ENCODE results near the gene OR5C1. TPM values are rescaled to one million over a fixed set of nuclear protein-coding genes. Genes with fewer than 3 reads are reported as not detected.

Gene OR5C1
- total and polyA plus RNA-seq, 2 of the 13 experiments (the other 11 are each of a cell fraction or from before 2014, with no cell fraction given), result not detected

- in situ Hi-C loops (cut with HindIII; ENCODE audit: extremely low pct_ligation_motif_present, low pct_unique_long_range_greater_than_20kb), result no loop called here
- DNase-seq (ENCODE audit: low spot score) (no peak), ATAC-seq (no peak), FAIRE-seq (no peak)
- no TSS peak for BruUV-seq (replicated peaks)
- WGBS (ENCODE audit: low lambda C conversion rate), result 37% methylated on average over 8 of the region's 8 CpGs
- Histone ChIP-seq H3K4me2 (ENCODE audit: low read depth, low read length) (no peak overlapping the region), H3K27ac (ENCODE audit: extremely low read length, insufficient read depth, low read length) (no peak overlapping the region), H3K4me3 (replicated peaks in 1 of 3; ENCODE audit: insufficient read depth in 1 of 3, low read depth in 2 of 3, low read length in 3 of 3) (no peak overlapping the region), H4K20me1 (ENCODE audit: insufficient read depth, low read length) (no peaks in the 10 kb centered on the region), H3K9me3 (ENCODE audit: low read length) (no peaks in the 10 kb centered on the region), H3K4me1 (ENCODE audit: insufficient read depth, low read length) (no peaks in the 10 kb centered on the region), H2AFZ (ENCODE audit: low read length) (no peak overlapping the region), H3K79me2 (ENCODE audit: insufficient read depth, low read length) (no peaks in the 10 kb centered on the region), H3K36me3 (replicated peaks in 1 of 2; ENCODE audit: control insufficient read depth in 1 of 2, insufficient read depth in 2 of 2, low read length in 2 of 2) (no peaks in the 10 kb centered on the region), H3K27me3 (ENCODE audit: control insufficient read depth in 1 of 2, insufficient read depth in 2 of 2, low read length in 2 of 2) (peaks cover 0 to 7% of the 10 kb centered on the region in 2 experiments; a peak in 2 of 5 replicates), H3K9ac (ENCODE audit: insufficient read depth, low read depth, low read length) (no peak overlapping the region)
- POLR2A ChIA-PET, result no interaction called here
- no peak for TF ChIP-seq ATF5 (CRISPR knock-in tag; IDR thresholded peaks at IDR 0.05; ENCODE audit: low read depth)
- no peak for TF ChIP-seq FOXA3 (CRISPR knock-in tag; IDR thresholded peaks at IDR 0.05)
- no peak for TF ChIP-seq MAFF (IDR thresholded peaks at IDR 0.05; ENCODE audit: low read depth, low read length)
- TF ChIP-seq SOX5 (CRISPR knock-in tag; IDR thresholded peaks at IDR 0.05; ENCODE audit: borderline replicate concordance), result no peak
- no peak for TF ChIP-seq HIVEP1 (CRISPR knock-in tag; IDR thresholded peaks at IDR 0.05)
- TF ChIP-seq CSRNP2 (CRISPR knock-in tag; conservative IDR thresholded peaks at IDR 0.05; ENCODE audit: low read depth), result no peak
- no peak for TF ChIP-seq RCOR2 (CRISPR knock-in tag; IDR thresholded peaks at IDR 0.05)
- TF ChIP-seq ZNF572 (CRISPR knock-in tag; IDR thresholded peaks at IDR 0.05), result no peak
- no peak for TF ChIP-seq ZHX1 (CRISPR knock-in tag; IDR thresholded peaks at IDR 0.05; ENCODE audit: low read depth)
- no peak for TF ChIP-seq ZNF597 (CRISPR knock-in tag; IDR thresholded peaks at IDR 0.05)
- CTCF ChIA-PET (ENCODE audit: low intra/inter-chr PET ratio, low total read pairs), result no interaction called here
- intact Hi-C loops (cut with micrococcal nuclease; ENCODE audit: unreplicated experiment), result no loop called here
Observed at GRCh38 chr9:122777052-122777451, 11.7 kb upstream of the OR5C1 start.
